GM08714 (cell line): ENCODE data around the gene CLEC17A.

ENCODE experiments used
- H3K4me3 ChIP-seq: fragments of 200-500 bp; sonication (Bioruptor generic); 2 replicates; pipeline ENCODE4 v1.5.1; 2014; ENCODE audit warnings: mild to moderate bottlenecking, low read length, inconsistent platforms
- ZNF274 ChIP-seq: IDR thresholded peaks from 2 replicates; pipeline ENCODE4 v1.6.1; 2012; ENCODE audit warnings: mild to moderate bottlenecking, low read depth, low read length

The CLEC17A gene

DNA sequence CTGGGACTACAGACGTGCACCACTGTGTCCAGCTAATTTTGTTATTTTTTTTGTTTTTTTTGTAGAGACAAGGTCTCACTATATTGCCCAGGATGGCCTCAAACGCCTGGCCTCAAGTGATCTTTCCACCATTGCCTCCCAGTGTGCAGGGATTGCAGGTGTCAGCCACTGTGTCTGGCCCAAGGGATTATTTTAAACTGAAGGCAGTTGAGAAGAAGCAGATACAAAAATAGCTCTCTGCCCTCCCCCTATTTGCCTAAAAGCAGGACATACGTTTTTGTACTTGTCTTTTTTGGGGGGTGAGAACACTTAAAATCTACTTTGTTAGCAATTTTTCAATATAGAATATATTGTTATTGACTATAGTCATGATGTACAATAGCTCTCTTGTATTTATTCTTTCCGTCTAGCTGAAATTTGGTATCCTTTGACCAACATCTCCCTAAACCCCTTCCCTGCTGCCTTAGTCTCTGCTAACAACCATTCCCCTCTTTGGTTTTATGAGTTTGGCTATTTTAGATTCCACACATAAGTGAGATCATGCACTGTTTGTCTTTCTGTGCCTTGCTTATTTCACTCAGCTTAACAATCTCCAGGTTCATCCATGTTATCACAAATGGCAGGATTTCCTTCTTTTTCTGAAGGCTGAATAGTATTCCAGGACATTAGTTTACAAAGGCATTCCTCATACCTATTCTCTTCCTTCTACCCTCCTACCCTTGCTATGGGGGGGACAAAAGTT, 56.8 kb downstream of the CLEC17A start:
- no peak for TF ChIP-seq ZNF274

DNA sequence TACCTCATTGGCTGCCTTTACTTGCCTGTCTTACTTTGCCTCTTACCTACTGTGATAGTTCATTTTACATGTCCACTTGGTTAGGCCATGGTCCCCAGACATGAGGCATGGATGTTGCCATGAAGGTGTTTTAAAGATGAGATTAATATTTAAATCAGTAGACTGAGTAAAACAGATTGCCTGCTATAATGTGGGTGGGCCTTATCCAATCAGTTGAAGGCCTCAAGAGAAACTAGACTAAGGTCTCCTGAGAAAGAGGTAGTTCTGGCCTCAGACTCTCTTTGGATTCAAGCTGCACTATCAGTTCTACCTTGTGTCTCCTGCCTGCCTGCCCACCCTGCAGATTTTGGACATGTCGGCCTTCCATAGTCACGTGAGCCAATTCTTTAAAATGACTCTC, 65.6 kb downstream of the CLEC17A start:
- H3K4me3 ChIP-seq: no peak overlapping the region
- no peak for TF ChIP-seq ZNF274

More for the DNA sequence above, 56.8 kb downstream of the CLEC17A start:
- H3K4me3 ChIP-seq: no peak overlapping the region

DNA sequence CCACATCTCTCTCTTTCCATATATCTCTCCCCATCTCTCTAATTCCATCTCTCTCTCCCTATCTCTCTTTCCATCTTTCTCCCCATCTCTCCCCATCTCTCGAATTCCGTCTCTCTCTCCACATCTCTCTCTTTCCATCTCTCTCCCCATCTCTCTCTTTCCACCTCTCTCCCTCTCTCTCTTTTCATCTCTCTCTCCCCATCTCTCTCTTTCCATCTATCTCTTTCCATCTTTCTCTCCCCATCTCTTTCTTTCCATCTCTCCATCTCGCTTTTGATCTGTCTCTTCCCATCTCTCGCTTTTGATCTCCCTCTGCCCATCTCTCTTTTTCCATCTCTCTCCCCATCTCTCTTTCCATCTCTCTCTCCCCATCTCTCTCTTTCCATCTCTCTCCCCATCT, 66.1 kb downstream of the CLEC17A start:
- no peak for TF ChIP-seq ZNF274

DNA sequence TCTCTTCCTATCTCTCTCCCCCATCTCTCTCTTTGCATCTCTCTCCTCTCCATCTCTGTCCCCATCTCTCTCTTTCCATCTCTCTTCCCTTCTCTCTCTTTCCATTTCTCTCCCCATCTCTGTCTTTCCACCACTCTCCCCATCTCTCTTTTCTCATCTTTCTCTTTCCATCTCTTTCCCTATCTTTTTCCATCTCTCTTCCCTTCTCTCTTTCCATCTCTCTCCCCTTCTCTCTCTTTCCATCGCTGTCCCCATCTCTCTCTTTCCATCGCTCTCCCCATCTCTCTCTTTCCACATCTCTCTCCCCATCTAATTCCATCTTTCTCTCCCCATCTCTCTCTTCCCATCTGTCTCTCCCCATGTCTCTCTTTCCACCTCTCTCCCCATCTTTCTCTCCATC, 67.3 kb downstream of the CLEC17A start:
- no peak overlapping the region for H3K4me3 ChIP-seq
- no peak for TF ChIP-seq ZNF274

More for the DNA sequence above, 66.1 kb downstream of the CLEC17A start:
- H3K4me3 ChIP-seq: no peak overlapping the region

DNA sequence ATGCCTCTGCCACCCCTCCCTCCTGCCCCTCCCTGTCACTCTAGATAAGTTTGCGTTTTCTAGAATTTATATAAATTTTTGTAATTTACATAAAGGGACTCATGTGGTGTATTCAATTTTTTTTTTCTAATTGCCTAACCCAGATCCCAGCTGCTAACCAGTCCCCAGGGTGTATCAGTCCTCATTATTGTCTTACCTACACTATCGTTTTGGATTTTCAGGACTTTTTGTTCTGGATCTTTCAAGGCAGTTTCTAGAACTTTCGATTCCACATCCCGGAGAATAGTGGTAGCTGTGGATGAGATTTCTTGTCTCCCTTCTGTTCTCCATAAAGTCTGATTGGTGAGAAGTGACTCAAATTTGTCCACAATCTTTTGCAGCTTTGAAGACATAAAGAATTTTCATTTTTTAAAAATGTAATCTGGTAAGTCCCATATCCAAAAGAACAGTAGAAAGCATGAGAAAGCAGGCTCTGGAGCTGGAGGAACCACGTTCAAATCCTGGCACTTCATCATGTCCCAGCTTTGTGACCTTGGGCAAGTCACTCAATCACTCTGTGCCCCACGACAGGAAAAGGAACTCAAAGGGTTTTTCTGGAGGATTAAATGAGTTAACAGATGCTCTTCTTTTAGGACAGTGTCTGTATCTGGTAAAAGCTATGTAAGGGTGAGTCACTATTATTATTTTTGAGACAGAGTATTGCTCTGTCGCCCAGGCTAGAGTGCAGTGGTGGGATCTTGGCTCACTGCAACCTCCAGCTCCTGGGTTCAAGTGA, 72.1 kb downstream of the CLEC17A start:
- TF ChIP-seq ZNF274: no peak
- H3K4me3 ChIP-seq: no peak overlapping the region

DNA sequence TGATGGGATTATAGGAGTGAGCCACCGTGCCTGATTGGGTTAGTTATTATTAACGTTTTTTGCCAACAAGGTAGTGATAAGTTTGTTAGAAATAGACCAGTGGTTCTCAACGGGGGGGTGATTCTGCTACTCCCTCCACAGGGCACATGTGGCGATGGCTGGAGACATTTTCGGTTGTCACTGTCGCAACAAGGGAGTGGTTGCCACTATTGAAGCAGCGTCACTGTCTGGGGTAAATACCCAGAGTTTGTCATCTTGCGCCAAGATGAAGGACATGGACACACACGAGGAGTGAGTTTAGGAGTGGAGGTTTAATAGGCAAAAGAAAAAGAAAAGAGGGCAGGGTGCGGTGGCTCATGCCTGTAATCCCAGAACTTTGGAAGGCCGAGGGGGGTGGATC, 72.8 kb downstream of the CLEC17A start:
- H3K4me3 ChIP-seq: no peak overlapping the region
- no peak for TF ChIP-seq ZNF274

DNA sequence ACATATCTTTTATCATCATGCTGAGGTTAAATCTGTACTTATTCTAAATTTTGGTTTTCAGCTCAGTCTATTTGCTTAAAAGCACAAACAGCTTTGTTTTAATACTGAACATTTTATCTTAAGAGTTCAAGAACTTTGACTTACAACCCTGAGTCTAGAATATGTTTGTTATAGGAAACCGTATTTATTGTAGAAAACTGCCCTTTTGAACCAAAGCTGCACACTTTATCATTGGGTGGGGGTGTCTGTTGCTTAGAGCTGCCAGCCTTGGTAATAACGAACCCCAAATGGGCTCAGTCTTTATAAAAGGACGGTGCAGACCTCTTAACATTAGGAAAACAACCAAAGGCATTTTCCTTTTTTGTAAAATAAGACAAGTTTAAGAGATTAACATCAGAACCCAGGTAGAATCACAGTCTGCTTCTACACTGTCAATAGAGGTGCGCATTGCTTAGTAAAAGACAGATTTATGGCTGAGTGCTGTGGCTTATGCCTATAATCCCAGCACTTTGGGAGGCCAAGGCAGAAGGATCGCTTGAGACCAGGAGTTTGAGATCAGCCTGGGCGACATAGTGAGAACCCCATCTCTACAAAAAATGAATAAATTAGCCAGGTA, 77.1 kb downstream of the CLEC17A start:
- no peak for TF ChIP-seq ZNF274
- no peak overlapping the region for H3K4me3 ChIP-seq

DNA sequence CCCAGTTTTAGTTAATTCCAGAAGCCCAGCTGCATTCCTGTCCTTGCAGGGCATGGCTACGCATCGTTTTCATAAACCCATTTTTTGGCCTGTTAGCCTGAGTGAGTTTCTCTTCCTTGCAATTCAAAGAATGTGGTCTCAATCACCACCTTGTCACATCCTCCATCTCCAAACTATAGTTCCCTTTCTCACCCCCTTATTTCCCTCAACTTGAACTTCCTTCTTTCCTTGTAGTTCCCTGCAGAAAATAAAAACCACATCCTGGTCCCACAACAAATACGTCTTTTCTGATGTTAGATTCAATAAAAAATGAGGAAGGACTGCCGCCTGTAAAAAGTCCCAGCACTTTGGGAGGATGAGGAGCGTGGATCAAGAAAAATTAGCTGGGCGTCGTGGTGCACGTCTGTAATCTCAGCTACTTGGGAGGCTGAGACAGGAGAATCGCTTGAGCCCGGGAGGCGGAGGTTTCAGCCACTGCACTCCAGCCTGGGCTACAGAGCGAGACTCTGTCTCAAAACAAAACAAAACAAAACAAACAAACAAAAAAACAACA, 78.6 kb downstream of the CLEC17A start:
- TF ChIP-seq ZNF274: no peak

More for the DNA sequence above, 78.6 kb downstream of the CLEC17A start:
- H3K4me3 ChIP-seq: no peak overlapping the region
